Keratinocyte (primary cell): Measurements from ENCODE around the gene DEPDC7.

Experiments used
- EZH2 ChIP-seq: IDR thresholded peaks from one replicate; pipeline ENCODE4 v1.6.1; 2012; ENCODE audit warnings: inconsistent platforms, mild to moderate bottlenecking, low read length, moderate library complexity
- TF ChIP-seq, protein P1 (sequence below), 3 experiments: IDR thresholded peaks in 1 of 3; conservative IDR thresholded peaks in 1 of 3; optimal IDR thresholded peaks in 1 of 3; 2 replicates in 2 of 3; 3 replicates in 1 of 3; pipeline versions ENCODE3 to v1.5.1; 2011; ENCODE audit warnings: low read length in 3 of 3, mild to moderate bottlenecking in 3 of 3, moderate library complexity in 2 of 3, control low read depth in 1 of 3, inconsistent platforms in 1 of 3; ENCODE audit not compliant: insufficient read depth in 2 of 3; ENCODE audit errors: extremely low read depth in 1 of 3

DNA sequence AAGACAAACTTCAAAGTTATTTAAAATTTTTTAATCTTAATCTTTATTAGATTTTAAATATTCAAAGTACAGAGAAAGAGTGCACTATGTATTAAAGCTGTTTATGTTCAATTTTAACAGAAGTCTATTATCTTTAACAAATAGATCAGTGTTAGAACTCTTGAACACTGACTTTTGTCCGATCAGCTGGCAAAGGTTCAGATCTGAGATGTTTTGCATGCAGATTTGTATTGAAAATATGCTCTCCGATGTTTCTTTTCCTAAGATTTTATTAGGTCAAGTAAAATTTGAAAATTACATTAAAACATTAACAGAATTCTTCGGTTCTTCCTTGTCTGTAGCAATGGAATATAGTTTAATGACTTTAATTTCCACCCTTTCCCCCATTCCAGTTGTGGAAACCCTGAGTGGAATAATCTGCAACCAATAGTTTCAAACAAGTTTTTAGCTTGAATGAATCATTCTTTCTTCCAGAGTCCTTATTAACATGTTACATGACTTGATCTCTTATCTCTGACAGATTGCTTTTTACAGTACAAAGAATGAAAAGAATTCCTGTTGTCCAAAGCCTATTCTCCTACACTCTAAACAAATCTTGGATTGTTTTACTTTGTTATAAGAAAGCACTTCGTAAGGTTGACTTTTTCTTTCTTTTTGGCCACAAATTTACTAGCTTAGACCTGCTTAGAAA is 12.3 kb downstream of the DEPDC7 start:
- no peak for TF ChIP-seq EZH2
- TF ChIP-seq, protein P1, sequence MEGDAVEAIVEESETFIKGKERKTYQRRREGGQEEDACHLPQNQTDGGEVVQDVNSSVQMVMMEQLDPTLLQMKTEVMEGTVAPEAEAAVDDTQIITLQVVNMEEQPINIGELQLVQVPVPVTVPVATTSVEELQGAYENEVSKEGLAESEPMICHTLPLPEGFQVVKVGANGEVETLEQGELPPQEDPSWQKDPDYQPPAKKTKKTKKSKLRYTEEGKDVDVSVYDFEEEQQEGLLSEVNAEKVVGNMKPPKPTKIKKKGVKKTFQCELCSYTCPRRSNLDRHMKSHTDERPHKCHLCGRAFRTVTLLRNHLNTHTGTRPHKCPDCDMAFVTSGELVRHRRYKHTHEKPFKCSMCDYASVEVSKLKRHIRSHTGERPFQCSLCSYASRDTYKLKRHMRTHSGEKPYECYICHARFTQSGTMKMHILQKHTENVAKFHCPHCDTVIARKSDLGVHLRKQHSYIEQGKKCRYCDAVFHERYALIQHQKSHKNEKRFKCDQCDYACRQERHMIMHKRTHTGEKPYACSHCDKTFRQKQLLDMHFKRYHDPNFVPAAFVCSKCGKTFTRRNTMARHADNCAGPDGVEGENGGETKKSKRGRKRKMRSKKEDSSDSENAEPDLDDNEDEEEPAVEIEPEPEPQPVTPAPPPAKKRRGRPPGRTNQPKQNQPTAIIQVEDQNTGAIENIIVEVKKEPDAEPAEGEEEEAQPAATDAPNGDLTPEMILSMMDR (optimal IDR thresholded peaks at IDR 0.05 in 1 of 3, IDR thresholded peaks at IDR 0.05 in 1 of 3, conservative IDR thresholded peaks at IDR 0.05 in 1 of 3; ENCODE audit: extremely low read depth in 1 of 3, insufficient read depth in 2 of 3, low read length in 3 of 3) = no peak
